ENCODE data around the gene CUX1.

- TF ChIP-seq ZNF274 (IDR thresholded peaks at IDR 0.05; ENCODE audit: insufficient read depth, insufficient read length) = no peak
- TF ChIP-seq E2F4 (IDR thresholded peaks at IDR 0.05; ENCODE audit: low read depth, low read length) = no peak
- no peak for TF ChIP-seq IRF4 (IDR thresholded peaks at IDR 0.05; ENCODE audit: low read depth, low read length)
- TF ChIP-seq RCOR1 (conservative IDR thresholded peaks at IDR 0.05; ENCODE audit: low read depth, low read length) = no peak
- TF ChIP-seq CTCF (IDR thresholded peaks at IDR 0.05 in 2 of 3, conservative IDR thresholded peaks at IDR 0.05 in 1 of 3; ENCODE audit: control insufficient read depth in 2 of 3, extremely low read depth in 1 of 3, insufficient read depth in 1 of 3, low read depth in 3 of 3, low read length in 3 of 3) = no peak
- no peak for TF ChIP-seq POLR2A (IDR thresholded peaks at IDR 0.05; ENCODE audit: low read depth, low read length)
- no peak for TF ChIP-seq ZNF687 (IDR thresholded peaks at IDR 0.05)
These were observed 409.9 kb downstream of the CUX1 start for GRCh38 chr7:102227371-102227770.
